Epithelial cell of proximal tubule (primary cell): ENCODE measurements around the gene LSM12. TPM values are rescaled to one million over a fixed set of nuclear protein-coding genes. Genes with fewer than 3 reads are reported as not detected.

Source experiments
- DNase-seq: peaks from one replicate; pipeline ENCODE4 v3.0.0-alpha.2; 2011; ENCODE audit warnings: low read depth
- H3K4me3 ChIP-seq: 2 replicates; pipeline ENCODE4 v1.5.1; 2011; ENCODE audit warnings: low read depth, mild to moderate bottlenecking, low read length
- CTCF ChIP-seq: conservative IDR thresholded peaks from 2 replicates; pipeline ENCODE4 v1.5.1; 2012; ENCODE audit warnings: low read depth, mild to moderate bottlenecking, low read length
- total RNA-seq: library from RNA; depleted of rRNA; stranded (reverse); fragments of >200 nt; gene quantifications from 2 replicates; pipeline ENCODE4 v1.2.3, GENCODE V29; 2015

LSM12 gene
- total RNA-seq, 1 donor from 2014 or later: 58.5 TPM

- no peak for TF ChIP-seq CTCF
- no peak for DNase-seq
- no peak overlapping the region for H3K4me3 ChIP-seq
Observed at GRCh38 chr17:44011876-44012275, 54.6 kb downstream of the LSM12 start.

GRCh38 chr17:44010966-44011647 is 55.4 kb downstream of the LSM12 start:
- H3K4me3 ChIP-seq: no peak overlapping the region
- TF ChIP-seq CTCF: no peak
- DNase-seq: no peak

GRCh38 chr17:44008205-44008909 is 58.1 kb downstream of the LSM12 start:
- no peak for TF ChIP-seq CTCF
- DNase-seq: no peak
- H3K4me3 ChIP-seq: no peak overlapping the region

- H3K4me3 ChIP-seq: peak overlapping the region; percentile 53
- no peak for DNase-seq
- TF ChIP-seq CTCF: no peak
Observed at GRCh38 chr17:44007346-44008204, 58.9 kb downstream of the LSM12 start.

- peak; percentile 64 for TF ChIP-seq CTCF
- peak overlapping the region; percentile 84 for H3K4me3 ChIP-seq
- peak; percentile 76 for DNase-seq
Observed at GRCh38 chr17:44006598-44007345, 59.7 kb downstream of the LSM12 start.

GRCh38 chr17:44006272-44006597 is 60.2 kb downstream of the LSM12 start:
- no peak for TF ChIP-seq CTCF
- no peak for DNase-seq

More at GRCh38 chr17:44006272-44006597, 60.2 kb downstream of the LSM12 start:
- H3K4me3 ChIP-seq: peak overlapping the region; percentile 84
